GM12872 (cell line): ENCODE results near the gene DSCAML1.

Source experiments
- TF ChIP-seq, protein P1 (sequence below): IDR thresholded peaks from 3 replicates; pipeline ENCODE4 v1.5.1; 2011; ENCODE audit warnings: low read depth, mild to moderate bottlenecking, low read length, moderate library complexity; ENCODE audit not compliant: insufficient read depth

Gene DSCAML1

DNA sequence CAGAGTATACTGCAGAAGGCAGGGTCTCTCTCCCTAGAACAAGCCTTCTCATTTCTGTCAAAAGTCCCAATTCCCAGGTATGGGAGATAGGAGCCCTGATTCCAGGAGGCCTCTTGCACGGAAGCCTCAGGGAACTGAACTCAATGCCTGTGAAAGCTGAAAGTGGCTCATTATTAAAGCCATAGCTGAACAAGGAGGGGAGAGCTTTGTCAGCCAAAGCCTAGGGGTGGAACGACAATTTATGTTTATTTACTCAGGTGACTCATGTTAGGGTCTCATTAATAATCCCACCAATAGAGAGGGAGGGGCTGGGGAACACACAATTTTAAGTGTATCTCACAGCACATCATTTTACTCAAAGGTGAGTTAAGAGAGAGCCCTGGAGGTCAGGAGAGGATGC is 44.9 kb downstream of the DSCAML1 start:
- TF ChIP-seq, protein P1, sequence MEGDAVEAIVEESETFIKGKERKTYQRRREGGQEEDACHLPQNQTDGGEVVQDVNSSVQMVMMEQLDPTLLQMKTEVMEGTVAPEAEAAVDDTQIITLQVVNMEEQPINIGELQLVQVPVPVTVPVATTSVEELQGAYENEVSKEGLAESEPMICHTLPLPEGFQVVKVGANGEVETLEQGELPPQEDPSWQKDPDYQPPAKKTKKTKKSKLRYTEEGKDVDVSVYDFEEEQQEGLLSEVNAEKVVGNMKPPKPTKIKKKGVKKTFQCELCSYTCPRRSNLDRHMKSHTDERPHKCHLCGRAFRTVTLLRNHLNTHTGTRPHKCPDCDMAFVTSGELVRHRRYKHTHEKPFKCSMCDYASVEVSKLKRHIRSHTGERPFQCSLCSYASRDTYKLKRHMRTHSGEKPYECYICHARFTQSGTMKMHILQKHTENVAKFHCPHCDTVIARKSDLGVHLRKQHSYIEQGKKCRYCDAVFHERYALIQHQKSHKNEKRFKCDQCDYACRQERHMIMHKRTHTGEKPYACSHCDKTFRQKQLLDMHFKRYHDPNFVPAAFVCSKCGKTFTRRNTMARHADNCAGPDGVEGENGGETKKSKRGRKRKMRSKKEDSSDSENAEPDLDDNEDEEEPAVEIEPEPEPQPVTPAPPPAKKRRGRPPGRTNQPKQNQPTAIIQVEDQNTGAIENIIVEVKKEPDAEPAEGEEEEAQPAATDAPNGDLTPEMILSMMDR: no peak

DNA sequence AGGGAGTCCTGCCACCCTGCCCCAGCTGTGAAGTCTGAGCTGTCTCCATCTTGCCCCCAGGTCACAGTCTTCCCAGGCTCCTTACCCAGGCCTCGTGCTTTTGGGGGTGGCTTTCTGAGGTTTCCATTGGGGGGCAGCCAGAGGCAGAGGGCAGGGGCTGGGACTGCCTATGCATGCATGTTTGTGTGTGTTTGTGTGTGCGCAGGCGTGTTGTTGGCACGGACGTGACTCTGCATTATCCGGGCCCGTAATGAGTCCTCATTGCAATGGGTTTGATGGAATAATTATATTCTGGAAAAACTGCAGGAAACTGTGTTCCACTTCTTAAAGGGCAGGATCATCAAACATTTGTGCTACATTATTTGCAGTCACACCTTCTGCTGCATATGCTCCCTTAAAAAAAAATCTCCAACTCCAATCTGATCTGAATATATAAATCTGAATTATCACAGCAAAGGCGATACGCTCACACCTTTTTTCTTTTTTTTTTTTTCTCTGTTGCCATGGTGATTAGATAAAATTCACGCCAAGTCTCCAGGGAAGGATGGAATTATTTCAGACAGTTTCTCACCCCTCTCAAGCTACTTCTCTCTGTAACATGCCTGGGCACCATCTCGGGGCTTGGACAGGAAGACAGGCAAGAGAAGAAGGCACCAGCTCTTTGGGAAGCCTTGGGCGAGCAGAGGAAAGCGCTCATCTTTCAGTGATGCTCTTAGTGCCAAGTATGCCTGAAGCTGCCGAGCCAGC is 45.9 kb downstream of the DSCAML1 start:
- TF ChIP-seq, protein P1: no peak

DNA sequence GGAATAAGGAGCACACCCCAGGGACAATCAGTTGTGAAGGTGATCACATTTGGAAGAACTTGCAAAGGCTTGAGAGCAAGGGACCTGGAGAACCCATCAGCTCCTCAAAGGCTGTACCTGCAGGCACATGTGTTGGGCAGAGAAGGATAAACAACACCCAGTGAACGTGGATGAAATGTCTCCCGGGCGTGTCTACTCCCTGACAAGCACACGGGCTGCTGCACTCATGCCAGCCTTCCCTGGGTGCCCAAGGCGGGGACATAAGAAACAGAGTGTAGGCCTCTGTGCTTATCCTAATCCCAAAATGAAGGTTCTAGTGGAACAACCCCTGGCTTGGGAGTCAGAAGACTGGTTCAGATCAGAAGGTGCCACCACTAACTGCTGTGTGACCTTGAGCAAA is 46.7 kb downstream of the DSCAML1 start:
- TF ChIP-seq, protein P1: no peak

DNA sequence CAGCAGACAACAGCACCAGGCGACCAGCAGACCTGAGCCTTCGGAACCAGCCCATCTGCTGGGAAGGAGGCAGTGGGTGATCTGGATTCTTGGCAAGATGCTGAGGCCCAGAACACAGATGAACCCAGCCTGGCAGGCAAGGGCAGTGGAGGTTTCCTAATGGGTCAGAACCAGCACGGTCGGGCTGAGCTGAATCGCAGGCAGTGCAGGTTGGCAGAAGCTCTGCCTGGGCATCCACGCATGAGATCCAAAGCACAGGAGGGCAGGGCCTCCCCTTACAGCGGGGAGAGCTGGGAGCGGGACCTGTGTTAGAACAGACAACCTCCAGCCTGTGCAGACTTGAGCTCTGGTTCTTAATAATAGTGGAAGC is 47.5 kb downstream of the DSCAML1 start:
- TF ChIP-seq, protein P1: no peak

DNA sequence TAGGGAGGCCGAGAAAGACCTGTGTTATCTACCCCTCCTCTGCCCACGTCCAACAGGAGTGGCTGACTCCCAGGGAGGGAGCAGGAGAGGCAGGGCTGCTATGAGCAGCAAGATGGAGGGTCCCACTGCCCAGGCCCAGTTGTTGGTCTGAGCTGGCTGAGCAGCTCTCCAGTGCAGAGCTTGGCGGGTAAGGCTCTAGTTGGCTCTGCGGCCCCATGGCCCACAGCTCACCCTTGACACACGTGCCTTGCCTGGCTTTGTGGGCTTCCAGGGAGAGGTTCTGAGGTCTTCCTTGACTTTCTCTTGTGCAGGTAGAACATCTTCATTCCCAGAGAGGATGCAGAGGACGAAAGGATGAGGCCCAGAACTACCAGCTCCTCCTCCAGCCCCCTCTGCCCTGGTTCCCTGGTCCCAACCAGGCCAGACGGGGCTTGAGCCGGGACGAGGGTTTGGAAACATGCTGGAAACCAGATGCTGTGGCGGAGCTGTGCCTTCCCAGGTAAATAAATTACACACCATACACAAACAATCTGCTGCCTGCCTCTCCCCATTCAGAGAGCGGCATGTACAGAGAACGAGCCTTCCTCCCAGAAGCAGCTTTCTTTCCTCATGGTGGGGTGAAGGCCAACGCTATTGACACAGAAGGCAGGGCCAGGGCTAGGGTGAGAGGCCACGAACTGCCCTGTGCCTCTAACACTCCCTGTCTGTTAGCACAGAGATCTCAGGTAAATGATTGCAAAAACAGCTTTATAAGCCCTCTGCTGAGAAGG is 48.1 kb downstream of the DSCAML1 start:
- TF ChIP-seq, protein P1: no peak

DNA sequence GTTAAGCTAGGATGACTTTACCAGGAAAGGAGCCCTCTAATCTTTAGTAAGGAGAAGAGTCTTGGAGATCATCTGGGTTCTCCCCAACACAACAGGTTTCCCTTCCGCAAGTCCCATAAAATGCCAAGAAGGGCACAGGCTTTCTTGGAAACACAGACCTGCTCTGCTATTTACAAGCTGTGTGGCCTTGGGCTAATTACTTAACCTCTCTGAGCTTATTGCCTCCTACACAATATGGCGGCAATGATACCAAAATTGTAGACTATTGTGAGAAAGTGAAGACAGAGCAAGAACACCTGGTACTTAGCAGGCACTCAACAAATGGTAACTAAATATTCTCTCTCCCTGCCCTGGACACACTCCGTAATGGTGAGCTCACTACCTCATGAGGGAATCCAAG is 49.1 kb downstream of the DSCAML1 start:
- TF ChIP-seq, protein P1: no peak

DNA sequence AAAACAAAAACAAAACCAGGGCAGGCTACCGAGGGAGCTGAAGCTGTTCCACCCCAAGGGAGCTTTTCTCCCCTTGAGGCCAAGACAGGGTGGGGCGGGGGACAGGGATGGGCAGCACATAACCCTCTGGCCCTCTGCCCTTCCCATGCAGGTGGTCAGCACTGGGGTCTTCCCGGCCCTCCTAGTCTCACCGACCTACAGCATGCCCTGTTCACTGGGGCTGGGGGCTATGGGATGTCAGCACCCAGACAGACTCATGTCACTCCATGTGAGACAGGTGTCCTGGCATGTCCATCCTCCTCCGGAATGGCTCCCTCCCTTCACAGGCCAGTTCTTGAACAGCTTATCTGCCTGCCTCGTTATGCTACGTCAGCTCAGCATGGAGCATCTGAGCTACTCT is 51.7 kb downstream of the DSCAML1 start:
- TF ChIP-seq, protein P1: no peak
